HCT116 (cell line): Measurements from ENCODE around the gene CCL24.

Experiments used
- CTCF ChIP-seq, 3 experiments: fragments of 200-600 bp in 1 of 3; sonication (generic) in 1 of 3; IDR thresholded peaks in 2 of 3; conservative IDR thresholded peaks in 1 of 3; 2 replicates each; pipeline ENCODE4 v1.5.1; 2012 to 2017; ENCODE audit warnings: low read depth in 2 of 3, low read length in 2 of 3, antibody characterized with exemption in 1 of 3, borderline replicate concordance in 1 of 3, control low read depth in 1 of 3, mild to moderate bottlenecking in 1 of 3, mixed read lengths in 1 of 3, mixed run types in 1 of 3, moderate library complexity in 1 of 3; ENCODE audit not compliant: insufficient read depth in 1 of 3
- EZH2 ChIP-seq: fragments of 200-600 bp; sonication (generic); IDR thresholded peaks from 2 replicates; pipeline ENCODE4 v1.6.1; 2017; ENCODE audit warnings: antibody characterized with exemption, mixed run types
- TF ChIP-seq, protein P1 (sequence below): IDR thresholded peaks from 2 replicates; pipeline ENCODE4 v1.6.1; 2012

- TF ChIP-seq, protein P1, sequence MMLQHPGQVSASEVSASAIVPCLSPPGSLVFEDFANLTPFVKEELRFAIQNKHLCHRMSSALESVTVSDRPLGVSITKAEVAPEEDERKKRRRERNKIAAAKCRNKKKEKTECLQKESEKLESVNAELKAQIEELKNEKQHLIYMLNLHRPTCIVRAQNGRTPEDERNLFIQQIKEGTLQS: no peak
- TF ChIP-seq CTCF (IDR thresholded peaks at IDR 0.05 in 2 of 3, conservative IDR thresholded peaks at IDR 0.05 in 1 of 3; ENCODE audit: borderline replicate concordance in 1 of 3, insufficient read depth in 1 of 3, low read depth in 2 of 3, low read length in 2 of 3) (no peak), EZH2 (no peak)
Measured at GRCh38 chr7:75811894-75812678, 1.5 kb downstream of the CCL24 start.
